H9 (cell line): ENCODE data around the gene KRT78. TPM values are rescaled to one million over a fixed set of nuclear protein-coding genes. Genes with fewer than 3 reads are reported as not detected.

Experiments
- DNase-seq: peaks from one replicate; pipeline ENCODE4 v3.0.0-alpha.2; 2017
- H2AFZ ChIP-seq: one replicate; pipeline ENCODE4 v1.6.1; 2013; ENCODE audit warnings: mild to moderate bottlenecking, low read length, control low read depth, moderate library complexity
- H2AK5ac ChIP-seq: 2 replicates; pipeline ENCODE4 v1.6.1; 2013; ENCODE audit warnings: low read length, control low read depth, mixed read lengths; ENCODE audit not compliant: insufficient read length
- H2BK120ac ChIP-seq: one replicate; pipeline ENCODE4 v1.6.1; 2013; ENCODE audit warnings: low read depth, mild to moderate bottlenecking, low read length, control low read depth, inconsistent platforms; ENCODE audit not compliant: poor library complexity, severe bottlenecking
- H2BK12ac ChIP-seq: 2 replicates; pipeline ENCODE4 v1.6.1; 2013; ENCODE audit warnings: low read length, control low read depth, mixed read lengths, low read depth; ENCODE audit not compliant: insufficient read length
- H2BK15ac ChIP-seq: 2 replicates; pipeline ENCODE4 v1.6.1; 2013; ENCODE audit warnings: low read depth, low read length, control low read depth
- H2BK20ac ChIP-seq: one replicate; pipeline ENCODE4 v1.6.1; 2013; ENCODE audit warnings: low read depth, mild to moderate bottlenecking, low read length, control low read depth, inconsistent platforms; ENCODE audit not compliant: poor library complexity, severe bottlenecking
- H2BK5ac ChIP-seq: 2 replicates; pipeline ENCODE4 v1.6.1; 2013; ENCODE audit warnings: low read length, control low read depth, mixed read lengths; ENCODE audit not compliant: insufficient read length
- H3K14ac ChIP-seq: 2 replicates; pipeline ENCODE4 v1.6.1; 2013; ENCODE audit warnings: low read length, control low read depth; ENCODE audit not compliant: insufficient read depth
- H3K18ac ChIP-seq: 2 replicates; pipeline ENCODE4 v1.6.1; 2013; ENCODE audit warnings: low read depth, mild to moderate bottlenecking, mixed read lengths, low read length, control low read depth; ENCODE audit not compliant: insufficient read length
- H3K23ac ChIP-seq: 2 replicates; pipeline ENCODE4 v1.6.1; 2013; ENCODE audit warnings: low read length, control low read depth, mixed read lengths, low read depth; ENCODE audit not compliant: insufficient read length
- H3K23me2 ChIP-seq: 2 replicates; pipeline ENCODE4 v1.6.1; 2013; ENCODE audit warnings: low read depth, mild to moderate bottlenecking, mixed read lengths, low read length, control low read depth; ENCODE audit not compliant: insufficient read length, poor library complexity, severe bottlenecking
- H3K27ac ChIP-seq: 2 replicates; pipeline ENCODE4 v1.5.1; 2013; ENCODE audit warnings: low read length, control low read depth, mixed read lengths, low read depth; ENCODE audit not compliant: insufficient read length
- H3K27me3 ChIP-seq: 2 replicates; pipeline ENCODE4 v1.6.1; 2013; ENCODE audit warnings: low read length, control low read depth, inconsistent platforms; ENCODE audit not compliant: insufficient read depth
- H3K4ac ChIP-seq: 2 replicates; pipeline ENCODE4 v1.6.1; 2013; ENCODE audit warnings: low read depth, mild to moderate bottlenecking, control low read depth, inconsistent platforms, low read length, moderate library complexity
- H3K4me1 ChIP-seq: 2 replicates; pipeline ENCODE4 v1.6.1; 2013; ENCODE audit warnings: low read length, control low read depth, inconsistent platforms; ENCODE audit not compliant: insufficient read depth
- H3K4me2 ChIP-seq: 2 replicates; pipeline ENCODE4 v1.6.1; 2013; ENCODE audit warnings: low read length, control low read depth, mixed read lengths; ENCODE audit not compliant: insufficient read length, insufficient read depth
- H3K56ac ChIP-seq: 2 replicates; pipeline ENCODE4 v1.6.1; 2013; ENCODE audit warnings: low read depth, mild to moderate bottlenecking, mixed read lengths, low read length, control low read depth; ENCODE audit not compliant: insufficient read length
- H3K79me1 ChIP-seq: 2 replicates; pipeline ENCODE4 v1.6.1; 2013; ENCODE audit warnings: low read depth, mild to moderate bottlenecking, moderate library complexity, low read length, control low read depth, inconsistent platforms; ENCODE audit not compliant: insufficient read depth, poor library complexity, severe bottlenecking
- H3K79me2 ChIP-seq: 2 replicates; pipeline ENCODE4 v1.6.1; 2013; ENCODE audit warnings: low read length, control low read depth, inconsistent platforms; ENCODE audit not compliant: insufficient read depth
- H3K9ac ChIP-seq: 2 replicates; pipeline ENCODE4 v1.6.1; 2013; ENCODE audit warnings: low read length, control low read depth, mixed read lengths; ENCODE audit not compliant: insufficient read length; ENCODE audit errors: extremely low read depth
- H3K9me3 ChIP-seq: one replicate; pipeline ENCODE4 v1.6.1; 2013; ENCODE audit warnings: low read depth, low read length, inconsistent platforms; ENCODE audit not compliant: control insufficient read depth
- H3T11ph ChIP-seq: one replicate; pipeline ENCODE4 v1.6.1; 2013; ENCODE audit warnings: mild to moderate bottlenecking, low read length, control low read depth, inconsistent platforms
- H4K20me1 ChIP-seq: one replicate; pipeline ENCODE4 v1.6.1; 2013; ENCODE audit not compliant: control insufficient read depth, insufficient read length, insufficient read depth
- H4K5ac ChIP-seq: 2 replicates; pipeline ENCODE4 v1.6.1; 2013; ENCODE audit warnings: low read depth, mild to moderate bottlenecking, mixed read lengths, low read length, control low read depth; ENCODE audit not compliant: insufficient read length
- H4K8ac ChIP-seq: replicated peaks from 2 replicates; pipeline ENCODE4 v1.6.1; 2013; ENCODE audit warnings: low read length, control low read depth, mixed read lengths, low read depth; ENCODE audit not compliant: insufficient read length
- H4K91ac ChIP-seq: 2 replicates; pipeline ENCODE4 v1.6.1; 2013; ENCODE audit warnings: low read depth, mild to moderate bottlenecking, moderate library complexity, mixed read lengths, low read length, control low read depth; ENCODE audit not compliant: insufficient read length
- H3K27ac Mint-ChIP-seq, 3 experiments: 2 replicates in 2 of 3; 3 replicates in 1 of 3; pipeline ENCODE4 v1.8.0; 2020 to 2021; ENCODE audit warnings: mixed read lengths in 3 of 3, mild to moderate bottlenecking in 1 of 3, moderate library complexity in 1 of 3
- H3K27me3 Mint-ChIP-seq: 2 replicates; pipeline ENCODE4 v1.8.0; 2021; ENCODE audit warnings: low read depth, mild to moderate bottlenecking, moderate library complexity, mixed read lengths
- H3K36me3 Mint-ChIP-seq, 3 experiments: 2 replicates in 2 of 3; 3 replicates in 1 of 3; pipeline ENCODE4 v1.8.0; 2020 to 2021; ENCODE audit warnings: low read depth in 3 of 3, mixed read lengths in 3 of 3; ENCODE audit not compliant: insufficient read depth in 1 of 3
- H3K4me1 Mint-ChIP-seq, 2 experiments: 2 replicates each; pipeline ENCODE4 v1.8.0; 2020; ENCODE audit warnings: mixed read lengths in 2 of 2
- H3K4me3 Mint-ChIP-seq, 2 experiments: 2 replicates in 1 of 2; 3 replicates in 1 of 2; pipeline ENCODE4 v1.8.0; 2020 to 2021; ENCODE audit warnings: mild to moderate bottlenecking in 2 of 2, mixed read lengths in 2 of 2, moderate library complexity in 1 of 2
- H3K9me3 Mint-ChIP-seq, 2 experiments: 2 replicates in 1 of 2; 3 replicates in 1 of 2; pipeline ENCODE4 v1.8.0; 2020; ENCODE audit warnings: mild to moderate bottlenecking in 2 of 2, mixed read lengths in 2 of 2, moderate library complexity in 1 of 2
- WGBS: extraction: QIAGEN DNeasy Blood & Tissue Kit; methylation state at CpG from one replicate; pipeline ENCODE4 v1.1.7; 2013; ENCODE audit warnings: missing lambda C conversion rate, low lambda C conversion rate, mixed read lengths; ENCODE audit not compliant: insufficient read length; ENCODE audit errors: extremely low coverage; 5-methylcytosine and 5-hydroxymethylcytosine counted together
- total RNA-seq: library from RNA; stranded (reverse); gene quantifications from 2 replicates; pipeline ENCODE4 v1.2.1, GENCODE V29; 2021
- TF ChIP-seq, protein P1 (sequence below): fragments of 200-600 bp; sonication (generic); conservative IDR thresholded peaks from 3 replicates; pipeline ENCODE4 v1.8.0; 2021; ENCODE audit warnings: antibody characterized with exemption, mild to moderate bottlenecking

Gene KRT78
- total RNA-seq, 1 experiment from 2014 or later, result not detected

DNA sequence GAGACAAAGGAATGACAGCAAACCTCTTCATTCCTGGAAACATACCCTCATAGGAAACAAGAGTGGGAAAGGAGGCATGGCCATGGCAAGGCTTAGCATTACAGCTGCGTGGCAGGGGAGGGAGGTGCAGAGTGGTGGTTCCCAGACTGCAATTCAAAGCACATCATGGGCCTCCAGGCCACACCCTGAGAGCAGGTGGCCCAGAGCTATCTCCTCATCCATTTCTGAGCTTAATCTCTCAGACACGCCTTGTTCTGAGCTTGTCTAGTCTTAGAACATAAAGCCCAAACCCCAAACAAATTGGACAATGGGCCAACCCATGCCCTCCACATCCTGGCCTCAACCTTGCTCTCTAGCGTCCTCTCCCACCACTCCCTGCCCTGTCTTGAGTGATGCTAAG, 47.0 kb downstream of the KRT78 start:
- Histone ChIP-seq H3K79me1 (no peaks in the 10 kb centered on the region), H2BK20ac (no peak overlapping the region), H2BK12ac (no peak overlapping the region), H4K5ac (no peak overlapping the region), H2BK120ac (no peak overlapping the region), H3K23me2 (no peaks in the 10 kb centered on the region), H3K4me2 (no peak overlapping the region), H3K18ac (no peak overlapping the region), H2AK5ac (no peak overlapping the region), H3K27ac (no peak overlapping the region), H3K9ac (no peak overlapping the region), H4K91ac (no peak overlapping the region), H3T11ph (no peak overlapping the region), H3K14ac (no peak overlapping the region), H2AFZ (no peak overlapping the region), H4K8ac (no peak overlapping the region), H4K20me1 (peaks cover 3% of the 10 kb centered on the region), H3K56ac (no peak overlapping the region), H2BK15ac (no peak overlapping the region), H3K4ac (no peak overlapping the region), H3K79me2 (no peaks in the 10 kb centered on the region), H2BK5ac (no peak overlapping the region), H3K23ac (no peak overlapping the region), H3K4me1 (peaks cover 10% of the 10 kb centered on the region; the same call in 1 of the 2 replicates), H3K27me3 (no peaks in the 10 kb centered on the region), H3K9me3 (no peaks in the 10 kb centered on the region)
- H3K27ac Mint-ChIP-seq, result no peak overlapping the region
- DNase-seq, result no peak
- H3K9me3 Mint-ChIP-seq, result no peaks in the 10 kb centered on the region
- no peaks in the 10 kb centered on the region for H3K36me3 Mint-ChIP-seq
- no CpG with 5 or more reads among the region's 3 CpGs for WGBS
- TF ChIP-seq, protein P1, sequence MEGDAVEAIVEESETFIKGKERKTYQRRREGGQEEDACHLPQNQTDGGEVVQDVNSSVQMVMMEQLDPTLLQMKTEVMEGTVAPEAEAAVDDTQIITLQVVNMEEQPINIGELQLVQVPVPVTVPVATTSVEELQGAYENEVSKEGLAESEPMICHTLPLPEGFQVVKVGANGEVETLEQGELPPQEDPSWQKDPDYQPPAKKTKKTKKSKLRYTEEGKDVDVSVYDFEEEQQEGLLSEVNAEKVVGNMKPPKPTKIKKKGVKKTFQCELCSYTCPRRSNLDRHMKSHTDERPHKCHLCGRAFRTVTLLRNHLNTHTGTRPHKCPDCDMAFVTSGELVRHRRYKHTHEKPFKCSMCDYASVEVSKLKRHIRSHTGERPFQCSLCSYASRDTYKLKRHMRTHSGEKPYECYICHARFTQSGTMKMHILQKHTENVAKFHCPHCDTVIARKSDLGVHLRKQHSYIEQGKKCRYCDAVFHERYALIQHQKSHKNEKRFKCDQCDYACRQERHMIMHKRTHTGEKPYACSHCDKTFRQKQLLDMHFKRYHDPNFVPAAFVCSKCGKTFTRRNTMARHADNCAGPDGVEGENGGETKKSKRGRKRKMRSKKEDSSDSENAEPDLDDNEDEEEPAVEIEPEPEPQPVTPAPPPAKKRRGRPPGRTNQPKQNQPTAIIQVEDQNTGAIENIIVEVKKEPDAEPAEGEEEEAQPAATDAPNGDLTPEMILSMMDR, result no peak
- H3K4me1 Mint-ChIP-seq, result peaks cover 35 to 41% of the 10 kb centered on the region in 2 experiments
- H3K4me3 Mint-ChIP-seq, result no peak overlapping the region
- no peaks in the 10 kb centered on the region for H3K27me3 Mint-ChIP-seq
